ENCODE results near the gene ARL8B.

ARL8B gene

GRCh38 chr3:5214352-5214751 is 92.3 kb downstream of the ARL8B start:
- DNase-seq: no peak

GRCh38 chr3:5217824-5218595 is 95.9 kb downstream of the ARL8B start:
- DNase-seq: no peak

DNA sequence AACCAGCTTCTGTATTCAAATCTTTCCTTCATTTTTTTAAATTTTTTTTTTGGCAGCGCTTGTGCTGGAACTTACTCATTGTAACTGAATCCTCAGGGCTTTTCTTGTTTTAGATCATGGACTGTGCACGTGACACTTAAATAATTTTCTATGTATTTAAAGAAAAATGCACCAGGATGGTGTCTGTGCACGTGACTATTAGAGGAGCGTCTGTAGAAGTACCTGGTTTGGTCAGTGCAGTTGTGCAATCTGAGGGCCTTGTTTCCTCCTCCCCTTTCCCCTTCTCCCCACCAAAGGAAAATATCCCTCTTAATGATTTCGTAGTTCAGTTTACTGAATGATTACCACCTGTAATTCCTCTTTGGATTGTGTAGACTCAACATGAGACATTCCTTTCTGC is 96.7 kb downstream of the ARL8B start:
- no peak for DNase-seq

- DNase-seq: no peak
These were observed 97.1 kb downstream of the ARL8B start for GRCh38 chr3:5219216-5219615.

- DNase-seq: no peak
These were observed 98.1 kb downstream of the ARL8B start for GRCh38 chr3:5220193-5220592.

DNA sequence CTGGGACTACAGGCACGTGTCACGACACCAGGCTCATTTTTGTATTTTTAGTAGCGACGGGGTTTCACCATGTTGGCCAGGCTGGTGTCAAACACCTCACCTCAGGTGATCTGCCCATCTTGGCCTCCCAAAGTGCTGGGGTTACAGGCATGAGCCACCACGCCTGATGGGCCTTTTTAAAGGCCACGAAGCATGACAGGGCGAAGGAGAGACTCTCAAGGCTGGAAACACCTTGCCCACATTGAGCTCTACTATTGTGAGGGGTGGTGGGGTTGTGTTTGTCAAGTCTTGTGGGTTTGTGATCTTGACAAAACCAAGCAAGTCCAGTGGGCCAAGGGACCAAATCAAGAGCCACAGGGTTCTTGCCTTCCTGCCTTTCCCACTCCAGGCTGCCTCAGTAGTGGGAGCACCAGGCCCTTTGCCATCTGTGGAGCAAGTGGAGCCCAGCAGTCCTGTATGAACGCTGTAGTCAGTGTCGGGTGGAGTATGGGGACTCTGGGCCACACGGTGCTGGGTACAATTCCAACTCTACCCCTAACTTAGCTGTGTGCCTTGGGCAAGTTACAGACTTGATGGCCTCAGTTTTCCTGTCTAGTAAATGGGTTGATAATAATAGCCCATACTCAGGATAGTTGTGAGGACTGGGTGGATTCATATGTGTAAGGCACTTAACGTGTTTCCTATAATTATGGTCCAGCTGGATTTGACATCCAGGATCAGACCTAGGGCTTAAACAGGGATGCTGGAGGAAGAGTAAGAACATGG is 98.8 kb downstream of the ARL8B start:
- no peak for DNase-seq

DNA sequence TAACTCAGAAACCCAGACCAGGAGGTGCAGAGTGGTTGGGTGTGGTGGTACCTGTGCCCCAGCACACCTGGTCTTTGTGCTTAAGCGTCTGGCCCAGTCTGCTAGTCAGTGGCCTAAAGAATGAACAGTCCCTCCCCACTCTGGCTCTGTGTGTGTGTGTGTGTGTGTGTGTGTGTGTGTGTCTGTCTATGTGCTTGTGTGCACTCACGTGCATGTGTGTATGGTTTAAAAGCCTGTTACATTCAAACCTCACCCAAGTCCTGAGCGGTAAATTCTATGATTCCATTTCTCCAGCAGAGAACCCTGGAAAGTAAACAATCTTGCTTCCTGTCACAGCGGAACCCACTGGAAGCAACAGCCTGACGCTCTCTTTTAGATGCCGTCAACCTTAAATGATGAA is 99.6 kb downstream of the ARL8B start:
- no peak for DNase-seq

- DNase-seq: no peak
These were observed 100.4 kb downstream of the ARL8B start for GRCh38 chr3:5222283-5223005.

DNA sequence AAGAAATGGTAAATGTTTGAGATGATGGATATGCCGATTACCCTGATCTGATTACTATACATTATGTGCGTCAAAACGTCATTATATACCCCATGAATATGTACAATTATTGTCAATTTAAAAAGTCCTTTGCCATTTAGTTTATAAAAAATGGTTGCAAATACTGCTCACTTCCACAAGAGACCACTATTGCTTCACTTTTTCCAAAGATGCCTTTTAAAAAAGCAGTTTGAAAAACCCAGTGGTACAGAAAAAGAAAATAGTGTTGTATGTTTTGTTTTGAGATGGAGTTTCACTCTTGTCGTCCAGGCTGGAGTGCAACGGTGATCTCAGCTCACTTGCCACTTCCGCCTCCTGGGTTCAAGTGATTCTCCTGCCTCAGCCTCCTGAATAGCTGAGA is 104.7 kb downstream of the ARL8B start:
- no peak for DNase-seq

- DNase-seq: no peak
These were observed 105.7 kb downstream of the ARL8B start for GRCh38 chr3:5227812-5228211.

DNA sequence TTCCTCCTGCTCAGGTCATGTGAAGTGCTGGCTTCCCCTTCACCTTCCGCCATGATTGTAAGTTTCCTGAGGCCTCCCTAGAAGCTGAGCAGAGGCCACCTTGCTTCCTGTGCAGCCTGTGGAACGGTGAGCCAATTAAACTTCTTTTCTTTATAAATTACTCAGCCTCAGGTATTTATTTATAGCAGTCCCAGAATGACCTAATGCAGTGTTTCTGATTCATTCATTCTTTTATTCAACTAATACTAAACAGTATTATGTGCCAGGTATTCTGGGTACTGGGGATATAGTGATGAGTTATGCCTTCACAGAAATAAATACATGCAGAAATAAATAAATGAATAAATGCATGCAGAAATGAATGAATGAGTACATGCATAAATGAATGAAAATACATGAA is 107.3 kb downstream of the ARL8B start:
- DNase-seq: no peak
